Lung (tissue), 12 donors: ENCODE data around the gene C12orf60. TPM values are rescaled to one million over a fixed set of nuclear protein-coding genes. Genes with fewer than 3 reads are reported as not detected.

Experiments used
- ATAC-seq: fragments of 200-7000 bp; cut with Tn5 transposase; one replicate; pipeline ENCODE4 v1.9.1; 2020; ENCODE audit warnings: moderate number of reproducible peaks; ENCODE audit not compliant: insufficient read depth, low FRiP score
- DNase-seq, 3 donors: peaks; one replicate each; pipeline ENCODE4 v3.0.0-alpha.2; 2013 to 2017
- H3K27ac ChIP-seq, 2 donors: one replicate each; pipeline ENCODE4 v1.5.1; 2013; ENCODE audit warnings: mild to moderate bottlenecking in 2 of 2, moderate library complexity in 2 of 2, control low read depth in 1 of 2, inconsistent platforms in 1 of 2, low read depth in 1 of 2, low read length in 1 of 2
- H3K27me3 ChIP-seq, 3 donors: one replicate each; pipeline ENCODE4 v1.5.1; 2013; ENCODE audit warnings: low read length in 2 of 3; ENCODE audit not compliant: control insufficient read depth in 3 of 3, insufficient read depth in 3 of 3
- H3K36me3 ChIP-seq, 4 donors: one replicate each; pipeline ENCODE4 v1.5.1; 2013; ENCODE audit warnings: low read length in 4 of 4, mild to moderate bottlenecking in 1 of 4, moderate library complexity in 1 of 4; ENCODE audit not compliant: control insufficient read depth in 4 of 4, insufficient read depth in 4 of 4
- H3K4me1 ChIP-seq, 5 donors: one replicate each; pipeline ENCODE4 v1.5.1; 2013; ENCODE audit warnings: low read length in 5 of 5, mild to moderate bottlenecking in 2 of 5, moderate library complexity in 1 of 5; ENCODE audit not compliant: control insufficient read depth in 5 of 5, insufficient read depth in 5 of 5
- H3K4me3 ChIP-seq: one replicate; pipeline ENCODE4 v1.5.1; 2013; ENCODE audit warnings: mild to moderate bottlenecking, control low read depth, moderate library complexity
- H3K9ac ChIP-seq, 2 donors: one replicate each; pipeline ENCODE4 v1.5.1; 2013; ENCODE audit warnings: low read length in 2 of 2, control low read depth in 1 of 2; ENCODE audit not compliant: insufficient read depth in 1 of 2
- H3K9me3 ChIP-seq, 4 donors: one replicate each; pipeline ENCODE4 v1.5.1; 2013; ENCODE audit warnings: low read length in 3 of 4, mild to moderate bottlenecking in 1 of 4, moderate library complexity in 1 of 4; ENCODE audit not compliant: control insufficient read depth in 4 of 4, insufficient read depth in 3 of 4
- CTCF ChIP-seq: IDR thresholded peaks from 2 replicates; pipeline ENCODE4 v1.5.1; 2012; ENCODE audit warnings: mild to moderate bottlenecking; ENCODE audit errors: control extremely low read depth, extremely low read depth
- WGBS, 2 donors: extraction: QIAGEN DNeasy Blood & Tissue Kit; methylation state at CpG; one replicate each; pipeline ENCODE4 v1.1.7; 2013; 5-methylcytosine and 5-hydroxymethylcytosine counted together
- polyA plus RNA-seq, 2 donors: library from polyadenylated mRNA; stranded (reverse); fragments of 200-250 nt; gene quantifications; one replicate each; pipeline ENCODE4 v1.2.1, GENCODE V29; 2013
- total RNA-seq, 2 donors: library from RNA; depleted of rRNA in 1 of 2; stranded (reverse); fragments of >200 nt in 1 of 2; gene quantifications; one replicate each; pipeline ENCODE4 v1.2.1, GENCODE V29; 2014 to 2021
- donor health status: control.
- donor health status: control.
- donor health status: Bipolar disorder and iron deficiency.
- donor health status: healthy.
- donor health status: DM: yes; HTN: yes; CAD: no.

Gene C12orf60
- total and polyA plus RNA-seq, 4 donors = 0.55 to 2.4 (median 0.79) TPM

DNA sequence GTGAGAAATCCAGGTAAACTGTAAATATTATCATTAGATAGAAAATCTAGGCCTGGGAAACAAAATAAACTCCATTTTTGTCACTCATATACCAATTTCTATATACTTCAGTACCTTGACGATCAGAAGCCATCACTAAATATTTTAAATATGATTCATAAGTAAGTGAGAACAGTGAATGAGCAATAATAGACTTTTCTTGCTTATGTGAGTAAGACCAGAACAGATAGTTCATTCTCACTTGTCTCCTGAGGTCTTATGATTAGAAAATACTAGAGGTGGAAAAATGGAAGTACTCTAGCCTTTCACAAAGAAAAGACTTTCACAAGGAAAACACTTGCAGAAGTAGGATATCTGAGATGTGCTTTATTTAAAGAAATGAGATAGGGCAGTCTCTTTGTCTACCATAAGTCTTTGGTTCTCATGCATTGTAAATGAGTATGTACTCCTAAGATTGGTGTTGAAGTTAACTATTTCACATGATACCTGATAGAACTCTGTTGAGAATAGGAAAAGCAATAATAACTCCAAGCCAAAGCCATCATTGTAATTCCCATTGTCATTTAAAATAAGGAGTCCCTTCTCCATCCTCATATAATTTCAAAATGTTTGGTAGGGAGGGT is 20.7 kb downstream of the C12orf60 start:
- Histone ChIP-seq H3K27me3 (no peaks in the 10 kb centered on the region), H3K4me1 (peaks cover 0 to 2% (median 0%) of the 10 kb centered on the region in 5 donors), H3K4me3 (no peak overlapping the region), H3K36me3 (no peaks in the 10 kb centered on the region), H3K9me3 (peaks cover 0 to 2% (median 0%) of the 10 kb centered on the region in 4 donors), H3K27ac (no peak overlapping the region), H3K9ac (no peak overlapping the region)
- WGBS, 2 donors = 86 to 94% methylated on average over 1 of the region's 1 CpG
- ATAC-seq (no peak), DNase-seq (no peak)
- no peak for TF ChIP-seq CTCF

DNA sequence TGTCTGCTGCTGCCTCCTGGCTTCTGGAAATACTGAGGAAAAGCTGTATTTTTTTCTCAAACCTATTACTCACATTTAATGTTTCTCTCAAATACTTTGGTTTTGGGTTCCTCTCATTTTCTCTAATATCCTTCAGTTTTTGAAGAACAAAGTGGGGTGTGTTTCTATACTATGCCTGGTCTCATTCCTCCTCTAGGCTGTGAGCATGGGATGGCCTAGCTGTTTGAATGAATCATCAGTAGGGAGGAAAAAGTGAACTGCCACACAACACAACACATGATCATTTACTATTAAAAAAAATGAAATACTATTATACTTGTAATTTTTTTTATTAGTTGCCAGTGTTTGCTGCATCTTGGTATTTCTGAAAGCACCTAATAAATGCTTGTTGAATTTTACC is 21.8 kb downstream of the C12orf60 start:
- no peak for DNase-seq
- peaks cover 0 to 2% (median 0%) of the 10 kb centered on the region in 5 donors for H3K4me1 ChIP-seq
- H3K4me3 ChIP-seq = no peak overlapping the region
- no peaks in the 10 kb centered on the region for H3K27me3 ChIP-seq
- ATAC-seq = no peak
- peaks cover 0 to 2% (median 0%) of the 10 kb centered on the region in 4 donors for H3K9me3 ChIP-seq
- H3K27ac ChIP-seq = no peak overlapping the region
- no peak overlapping the region for H3K9ac ChIP-seq
- TF ChIP-seq CTCF = no peak
- no peaks in the 10 kb centered on the region for H3K36me3 ChIP-seq

GRCh38 chr12:14826491-14826890 is 23.0 kb downstream of the C12orf60 start:
- Histone ChIP-seq H3K27me3 (no peaks in the 10 kb centered on the region), H3K4me1 (peaks cover 0 to 2% (median 0%) of the 10 kb centered on the region in 5 donors), H3K36me3 (no peaks in the 10 kb centered on the region), H3K27ac (peak overlapping the region in 1 of 2 donors; percentile 1), H3K9me3 (peaks cover 0 to 2% (median 0%) of the 10 kb centered on the region in 4 donors), H3K9ac (no peak overlapping the region), H3K4me3 (no peak overlapping the region)
- 78 to 91% methylated on average over 5 of the region's 5 CpGs for WGBS, 2 donors
- DNase-seq = peak in 2 of 3 donors; percentile 19 to 53
- no peak for ATAC-seq
- no peak for TF ChIP-seq CTCF

DNA sequence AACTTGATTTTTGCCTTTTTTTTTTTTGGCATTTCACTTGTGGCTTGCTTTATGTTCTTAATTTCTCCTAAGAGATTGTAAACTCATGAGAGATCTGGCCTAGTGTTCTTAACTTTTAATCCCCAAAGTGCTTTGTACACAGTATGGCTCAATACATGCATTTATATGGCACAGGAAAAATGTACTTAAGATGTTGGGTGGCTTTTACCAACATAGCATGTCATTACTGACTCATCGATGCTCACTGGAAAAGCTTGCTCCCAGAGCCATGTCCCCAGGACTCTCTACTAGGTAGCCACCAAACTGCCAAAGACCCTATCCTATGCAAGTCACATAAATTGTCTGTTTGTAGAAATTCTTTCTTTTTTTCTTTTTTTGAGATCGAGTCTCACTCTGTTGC is 23.6 kb downstream of the C12orf60 start:
- no peak overlapping the region for H3K9ac ChIP-seq
- ATAC-seq (no peak), DNase-seq (no peak)
- WGBS, 2 donors = 92 to 98% methylated on average over 2 of the region's 2 CpGs
- H3K27ac ChIP-seq = no peak overlapping the region
- H3K36me3 ChIP-seq = no peaks in the 10 kb centered on the region
- TF ChIP-seq CTCF = no peak
- H3K4me1 ChIP-seq = peaks cover 0 to 2% (median 0%) of the 10 kb centered on the region in 5 donors
- H3K27me3 ChIP-seq = no peaks in the 10 kb centered on the region
- peaks cover 0 to 2% (median 0%) of the 10 kb centered on the region in 4 donors for H3K9me3 ChIP-seq
- H3K4me3 ChIP-seq = no peak overlapping the region
